ENCODE results near the gene ARHGAP10.

ARHGAP10 gene

GRCh38 chr4:148073349-148073748, 341.5 kb downstream of the ARHGAP10 start:
- TF ChIP-seq CTCF (IDR thresholded peaks at IDR 0.05; ENCODE audit: borderline replicate concordance, insufficient read depth, low read depth, low read length), result no peak
- H3K4me3 ChIP-seq (ENCODE audit: low read depth, low read length), result no peak overlapping the region

GRCh38 chr4:148074462-148074861, 342.6 kb downstream of the ARHGAP10 start:
- TF ChIP-seq CTCF (IDR thresholded peaks at IDR 0.05; ENCODE audit: borderline replicate concordance, insufficient read depth, low read depth, low read length), result no peak
- H3K4me3 ChIP-seq (ENCODE audit: low read depth, low read length), result no peak overlapping the region

- TF ChIP-seq CTCF (IDR thresholded peaks at IDR 0.05; ENCODE audit: borderline replicate concordance, insufficient read depth, low read depth, low read length), result no peak
- H3K4me3 ChIP-seq (ENCODE audit: low read depth, low read length), result no peak overlapping the region
These were observed 343.6 kb downstream of the ARHGAP10 start for GRCh38 chr4:148075438-148075837.

- H3K4me3 ChIP-seq (ENCODE audit: low read depth, low read length), result no peak overlapping the region
- TF ChIP-seq CTCF (IDR thresholded peaks at IDR 0.05; ENCODE audit: borderline replicate concordance, insufficient read depth, low read depth, low read length), result no peak
These were observed 345.1 kb downstream of the ARHGAP10 start for GRCh38 chr4:148076964-148077363.

- no peak overlapping the region for H3K4me3 ChIP-seq (ENCODE audit: low read depth, low read length)
- TF ChIP-seq CTCF (IDR thresholded peaks at IDR 0.05; ENCODE audit: borderline replicate concordance, insufficient read depth, low read depth, low read length), result no peak
These were observed 345.7 kb downstream of the ARHGAP10 start for GRCh38 chr4:148077581-148077980.

- TF ChIP-seq CTCF (IDR thresholded peaks at IDR 0.05; ENCODE audit: borderline replicate concordance, insufficient read depth, low read depth, low read length), result no peak
- no peak overlapping the region for H3K4me3 ChIP-seq (ENCODE audit: low read depth, low read length)
These were observed 346.2 kb downstream of the ARHGAP10 start for GRCh38 chr4:148078061-148078460.

- TF ChIP-seq CTCF (IDR thresholded peaks at IDR 0.05; ENCODE audit: borderline replicate concordance, insufficient read depth, low read depth, low read length), result no peak
These were observed 348.1 kb downstream of the ARHGAP10 start for GRCh38 chr4:148079961-148080360.

More at GRCh38 chr4:148079961-148080360, 348.1 kb downstream of the ARHGAP10 start:
- no peak overlapping the region for H3K4me3 ChIP-seq (ENCODE audit: low read depth, low read length)

Measured in GM12875 (cell line).